HG02943 (cell line): Measurements from ENCODE around the gene YLPM1.

ENCODE experiments used
- ATAC-seq: cut with Tn5 transposase; IDR thresholded peaks from one replicate; pipeline ENCODE4 v1.9.1; 2021; ENCODE audit warnings: mild to moderate bottlenecking, low read depth, moderate library complexity; ENCODE audit not compliant: unreplicated experiment

The YLPM1 gene

GRCh38 chr14:74785056-74785613 is 22.0 kb downstream of the YLPM1 start:
- no peak for ATAC-seq

- no peak for ATAC-seq
These were observed 23.7 kb downstream of the YLPM1 start for GRCh38 chr14:74786796-74787315.

- no peak for ATAC-seq
These were observed 29.3 kb downstream of the YLPM1 start for GRCh38 chr14:74792249-74793039.

- ATAC-seq = no peak
These were observed 30.5 kb downstream of the YLPM1 start for GRCh38 chr14:74793506-74794155.

- ATAC-seq = no peak
These were observed 31.8 kb downstream of the YLPM1 start for GRCh38 chr14:74794947-74795346.

- ATAC-seq = no peak
These were observed 36.6 kb downstream of the YLPM1 start for GRCh38 chr14:74799765-74800164.

- ATAC-seq = no peak
These were observed 37.7 kb downstream of the YLPM1 start for GRCh38 chr14:74800780-74801179.

- ATAC-seq = no peak
These were observed 38.3 kb downstream of the YLPM1 start for GRCh38 chr14:74801396-74801795.

GRCh38 chr14:74804219-74804825 is 41.2 kb downstream of the YLPM1 start:
- ATAC-seq = no peak

GRCh38 chr14:74807853-74808545 is 44.9 kb downstream of the YLPM1 start:
- no peak for ATAC-seq

- no peak for ATAC-seq
These were observed 53.0 kb downstream of the YLPM1 start for GRCh38 chr14:74816124-74816523.

GRCh38 chr14:74820288-74820687 is 57.2 kb downstream of the YLPM1 start:
- no peak for ATAC-seq

GRCh38 chr14:74821267-74821915 is 58.3 kb downstream of the YLPM1 start:
- ATAC-seq = no peak

- ATAC-seq = no peak
These were observed 61.9 kb downstream of the YLPM1 start for GRCh38 chr14:74824997-74825396.

- ATAC-seq = no peak
These were observed 63.5 kb downstream of the YLPM1 start for GRCh38 chr14:74826574-74826973.

GRCh38 chr14:74829251-74829650 is 66.1 kb downstream of the YLPM1 start:
- no peak for ATAC-seq

GRCh38 chr14:74832849-74833248 is 69.7 kb downstream of the YLPM1 start:
- no peak for ATAC-seq

- no peak for ATAC-seq
These were observed 71.7 kb downstream of the YLPM1 start for GRCh38 chr14:74834692-74835392.

- ATAC-seq = no peak
These were observed 72.6 kb downstream of the YLPM1 start for GRCh38 chr14:74835645-74836250.
